T-helper 2 cell (primary cell): Measurements from ENCODE around the gene KRT7.

ENCODE experiments used
- DNase-seq, 5 experiments: peaks; one replicate each; pipeline versions ENCODE4 v3.0.0 to v3.0.0-alpha.2; 2012 to 2022

The KRT7 gene

DNA sequence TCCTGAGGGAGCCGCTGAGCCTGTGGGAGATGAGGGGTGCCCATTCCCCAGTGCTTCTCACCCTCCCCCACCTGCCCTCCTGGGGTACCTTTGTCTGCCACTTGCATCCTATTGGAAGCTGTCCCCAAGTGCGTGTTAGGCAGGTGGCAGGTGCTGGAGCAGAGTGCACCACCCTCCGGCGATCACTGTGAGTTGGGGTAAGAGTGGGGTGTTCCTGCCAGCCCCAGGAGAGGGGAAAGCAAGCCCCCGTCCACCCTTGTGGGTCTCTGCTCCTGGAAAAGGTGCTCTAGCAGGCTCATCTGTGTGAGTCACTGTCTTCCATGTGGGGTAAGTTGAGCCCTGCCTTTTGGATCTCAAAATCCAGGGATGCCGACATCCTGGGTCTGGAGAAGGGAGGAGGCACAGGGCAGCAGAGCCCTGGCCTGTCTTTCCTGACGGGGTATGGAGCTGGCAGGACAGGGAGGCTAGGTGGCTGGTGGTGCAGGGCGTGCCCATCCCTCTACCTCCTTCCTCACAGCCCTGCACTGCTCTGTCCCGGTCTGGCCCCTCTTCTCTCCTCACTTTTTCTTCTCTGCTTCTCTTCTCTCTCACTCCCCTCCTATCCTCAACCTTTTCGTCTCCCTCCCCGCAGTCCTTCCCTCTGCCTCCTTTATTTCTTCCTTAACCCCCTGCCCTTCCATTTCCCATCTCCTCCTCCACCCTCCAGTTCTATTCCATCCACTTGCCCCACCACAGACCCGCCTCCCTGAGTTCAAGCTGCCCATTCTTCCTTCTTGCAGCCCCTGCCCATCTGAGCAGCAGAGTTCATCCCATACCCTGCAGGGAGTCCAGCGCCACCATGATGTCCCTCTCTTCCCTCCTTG is 20.1 kb upstream of the KRT7 start:
- DNase-seq = no peak

DNA sequence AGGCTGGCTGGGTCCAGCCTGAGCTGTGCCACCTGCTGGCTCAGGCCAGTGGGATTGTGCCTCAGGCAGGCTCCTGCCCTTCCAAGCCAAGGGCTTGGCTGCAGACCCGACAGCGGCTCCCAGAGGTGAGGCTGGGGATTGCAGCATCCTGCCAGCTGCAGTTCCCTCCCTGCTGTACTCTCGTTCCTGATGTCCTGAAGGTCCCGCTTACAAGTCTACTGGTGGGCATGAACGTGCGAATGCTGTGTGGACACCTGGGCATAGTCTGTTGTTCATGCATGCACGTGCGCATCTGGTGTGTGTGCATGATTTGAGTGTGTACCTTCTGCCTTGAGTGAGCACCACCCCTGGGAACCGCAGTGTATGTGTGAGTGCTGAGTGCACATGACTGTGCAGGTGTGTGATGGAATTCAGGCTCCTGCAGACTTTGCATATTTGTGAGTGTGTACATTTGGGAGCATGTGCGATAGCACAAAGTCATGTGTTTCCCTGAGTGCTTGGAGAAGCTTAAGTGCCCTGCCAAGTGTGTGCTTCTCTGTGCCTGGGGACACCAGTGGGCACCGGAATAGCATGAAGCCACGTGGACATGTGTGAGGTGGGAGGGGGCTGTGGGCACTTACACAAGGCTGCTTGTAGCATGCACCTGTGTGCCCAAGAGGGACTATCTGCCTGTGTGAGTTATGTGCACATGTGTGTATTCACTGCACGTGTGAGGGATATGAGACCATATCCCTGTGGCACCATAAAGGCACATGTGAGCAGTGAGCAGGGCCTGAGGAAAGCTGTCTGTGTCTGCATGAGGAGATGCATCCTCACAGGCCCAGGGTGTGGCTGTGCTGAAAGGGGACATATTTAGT is 19.3 kb upstream of the KRT7 start:
- peak in 3 of 5 experiments; percentile 28 to 38 (median 31) for DNase-seq

DNA sequence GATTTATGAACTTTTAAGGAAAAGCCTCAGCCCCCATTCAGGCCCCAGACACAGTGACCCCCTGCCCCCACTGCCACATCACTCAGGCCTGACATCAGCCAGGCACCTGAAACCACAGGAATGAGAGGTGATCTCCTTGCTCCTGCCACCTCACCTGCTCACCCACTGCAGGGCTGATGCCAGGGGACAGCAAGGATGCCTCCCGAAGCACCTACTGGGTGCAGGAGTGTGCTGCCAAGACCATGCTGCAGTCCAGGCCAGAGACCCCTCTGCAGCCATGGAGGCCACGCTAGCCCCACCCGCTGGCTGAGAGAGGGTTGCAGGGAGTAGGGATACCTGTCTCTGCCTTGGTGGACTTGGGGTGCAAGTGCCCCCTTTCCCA is 18.6 kb upstream of the KRT7 start:
- no peak for DNase-seq

DNA sequence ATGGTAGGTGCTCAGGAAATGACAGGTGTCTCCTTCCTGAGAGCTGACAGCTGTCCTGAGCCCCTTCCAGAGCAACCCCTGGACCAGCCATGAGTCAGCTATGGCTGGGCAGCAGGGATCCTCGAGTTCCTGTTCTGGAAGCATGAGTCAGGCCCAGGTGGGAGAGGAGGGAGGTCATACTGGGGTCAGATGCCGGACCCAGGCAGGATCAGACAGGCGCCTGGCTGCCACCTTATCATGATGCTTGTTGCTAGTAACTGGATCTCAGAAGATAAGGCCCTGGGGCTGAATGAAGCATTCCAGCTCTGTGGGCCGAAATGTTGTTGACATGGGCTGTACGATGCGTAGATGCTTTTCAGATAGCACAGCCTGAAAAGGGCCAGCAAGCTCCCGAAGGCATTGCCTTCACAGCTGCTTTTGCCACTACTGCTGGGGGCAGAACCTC is 17.4 kb upstream of the KRT7 start:
- no peak for DNase-seq

DNA sequence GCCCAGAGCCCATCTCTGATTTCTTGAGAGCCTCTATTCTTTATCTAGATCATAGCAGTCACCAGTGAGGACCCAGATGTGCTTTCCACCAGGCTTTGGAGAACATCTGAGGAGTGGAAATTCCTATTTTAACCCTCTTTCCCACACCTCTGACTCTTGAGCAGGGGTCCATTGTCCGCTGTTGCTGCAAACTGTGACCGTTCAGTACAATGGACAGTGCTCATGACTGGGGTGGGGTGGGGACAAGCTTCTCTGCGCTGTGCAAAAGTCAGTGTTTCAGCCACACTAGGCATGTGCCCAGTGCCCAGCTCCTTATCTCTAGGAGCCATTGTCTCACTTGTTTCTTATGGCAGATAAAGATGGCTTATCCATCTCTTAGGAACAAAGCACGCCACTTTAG is 16.9 kb upstream of the KRT7 start:
- no peak for DNase-seq

DNA sequence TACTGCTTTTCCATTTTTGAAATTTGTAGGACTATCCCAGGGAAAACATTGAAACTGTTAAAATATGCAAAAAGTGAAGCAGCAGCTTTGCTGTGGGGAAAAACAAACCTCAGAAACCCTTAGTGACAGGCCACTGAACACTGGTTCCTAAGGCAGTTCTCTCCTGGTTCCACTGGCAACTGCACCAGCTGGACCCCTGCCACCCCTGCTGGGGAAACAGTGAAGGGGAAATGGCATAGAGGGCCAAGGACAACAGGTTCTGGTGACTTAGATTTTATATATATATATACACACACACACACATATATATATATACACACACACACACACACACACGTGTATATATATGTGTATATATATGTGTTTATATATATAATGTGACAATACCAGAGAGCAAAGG is 16.2 kb upstream of the KRT7 start:
- no peak for DNase-seq

DNA sequence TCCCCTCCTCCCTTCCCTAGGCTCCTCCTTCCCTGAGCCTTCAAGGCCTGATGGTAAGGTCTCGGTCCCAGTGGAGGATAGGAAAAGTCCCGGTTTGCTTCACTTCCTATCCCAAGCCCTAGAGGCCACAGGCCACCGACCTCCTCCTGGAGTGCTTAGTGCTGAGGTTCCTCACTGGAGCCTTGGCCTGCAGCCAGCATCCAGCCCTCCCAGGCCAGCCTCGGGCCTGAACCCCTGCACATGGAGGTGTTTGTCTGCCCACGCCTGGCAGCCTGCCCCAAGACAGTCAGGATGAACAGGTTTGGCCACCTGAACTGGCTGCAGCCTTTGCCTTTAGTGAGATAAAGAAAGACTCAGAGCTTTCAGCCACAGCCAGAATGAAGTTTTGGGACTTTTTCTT is 15.8 kb upstream of the KRT7 start:
- no peak for DNase-seq

DNA sequence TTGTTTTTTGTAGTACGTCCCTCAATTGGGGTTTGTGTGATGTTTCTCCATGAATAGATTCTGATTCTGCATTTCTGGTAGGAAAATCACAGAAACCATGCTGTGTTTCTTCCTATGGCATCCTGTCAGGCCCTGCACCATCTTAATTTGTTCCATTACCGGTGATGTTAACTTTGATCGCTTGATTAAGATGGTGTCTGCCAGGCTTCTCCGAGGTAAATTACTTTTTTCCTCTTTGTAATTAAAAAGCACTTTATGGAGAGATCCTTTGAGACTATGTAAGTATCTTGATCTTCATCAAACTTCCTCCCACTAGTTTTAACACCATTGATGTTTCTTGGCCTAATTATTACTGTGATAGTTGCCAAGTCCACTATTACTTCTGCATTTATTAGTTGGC is 15.0 kb upstream of the KRT7 start:
- no peak for DNase-seq

DNA sequence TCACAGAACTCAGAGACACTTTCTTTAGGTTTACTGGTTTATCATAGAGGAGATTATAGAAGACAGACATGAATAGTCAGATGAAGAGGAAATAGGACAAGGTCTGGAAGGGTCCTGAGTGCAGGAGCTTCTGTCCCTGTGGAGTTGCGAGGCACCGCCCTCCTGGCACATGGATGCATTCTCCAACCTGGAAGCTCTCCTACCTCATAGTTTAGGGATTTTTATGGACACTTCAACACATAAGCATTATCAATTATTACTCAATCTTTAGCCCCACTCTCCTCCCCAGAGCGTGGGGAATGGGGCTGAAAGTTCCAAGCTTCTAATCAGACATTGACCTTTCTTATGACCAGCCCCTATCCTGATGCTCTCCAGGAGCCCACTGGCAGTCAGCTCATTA is 12.6 kb upstream of the KRT7 start:
- DNase-seq = no peak

DNA sequence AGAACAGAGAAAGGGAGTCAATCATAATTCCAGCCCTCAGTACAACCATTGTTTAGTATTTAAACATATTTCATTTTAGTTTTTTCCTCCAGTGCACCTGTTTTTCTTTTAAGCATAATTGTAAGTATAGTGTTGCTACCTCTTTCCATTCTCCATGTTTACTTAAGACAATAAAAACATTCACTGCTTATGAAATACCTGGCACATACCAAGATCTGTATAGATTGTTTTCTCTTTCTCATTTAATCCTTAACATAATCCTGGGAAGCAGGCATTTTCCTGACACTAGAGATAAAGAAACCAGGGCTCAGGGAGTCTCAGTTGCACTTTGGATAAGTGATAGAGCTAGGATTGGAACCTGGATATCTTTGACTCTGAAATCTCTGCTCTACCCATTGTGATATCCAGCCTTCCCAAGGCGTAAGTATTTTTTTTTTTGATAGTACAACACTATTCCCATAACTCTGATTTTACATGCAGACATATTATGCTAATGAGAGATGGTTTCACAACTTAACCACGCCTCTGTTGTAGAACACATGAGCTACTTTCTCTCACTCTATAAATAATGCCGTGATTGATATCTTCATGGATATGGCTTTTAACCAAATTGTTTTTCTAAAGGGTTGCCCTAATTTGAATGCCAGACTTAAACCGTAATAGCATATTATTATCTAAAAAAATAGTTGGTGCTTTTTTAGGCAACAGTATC is 11.8 kb upstream of the KRT7 start:
- DNase-seq = no peak

DNA sequence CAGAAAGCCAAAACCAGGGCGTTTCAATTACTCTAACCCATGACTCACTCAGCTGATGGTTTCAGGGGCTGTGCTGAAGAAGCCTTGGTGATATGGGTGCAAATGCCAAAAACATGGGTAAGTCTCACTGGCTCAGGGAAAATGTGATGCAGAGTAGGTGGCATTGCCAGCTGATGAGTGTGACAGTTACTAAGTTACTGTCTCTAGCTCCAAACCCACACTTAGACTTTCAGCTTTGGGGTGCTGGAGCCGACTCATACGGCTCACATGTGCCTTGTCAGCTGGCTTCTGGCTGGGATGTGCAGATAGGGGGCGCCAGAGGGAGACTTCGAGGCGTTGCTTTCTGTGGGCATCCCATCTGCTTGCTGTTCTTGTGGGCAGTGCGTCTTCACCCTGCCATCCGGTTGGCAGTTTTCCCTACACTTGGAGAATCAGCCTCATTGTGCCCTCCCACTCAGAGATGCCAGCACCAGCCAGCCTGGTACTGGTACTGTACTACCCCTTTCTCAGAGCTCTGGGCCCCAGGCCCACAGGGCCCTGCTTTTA is 11.1 kb upstream of the KRT7 start:
- DNase-seq = peak in 3 of 5 experiments; percentile 27 to 66 (median 65)

DNA sequence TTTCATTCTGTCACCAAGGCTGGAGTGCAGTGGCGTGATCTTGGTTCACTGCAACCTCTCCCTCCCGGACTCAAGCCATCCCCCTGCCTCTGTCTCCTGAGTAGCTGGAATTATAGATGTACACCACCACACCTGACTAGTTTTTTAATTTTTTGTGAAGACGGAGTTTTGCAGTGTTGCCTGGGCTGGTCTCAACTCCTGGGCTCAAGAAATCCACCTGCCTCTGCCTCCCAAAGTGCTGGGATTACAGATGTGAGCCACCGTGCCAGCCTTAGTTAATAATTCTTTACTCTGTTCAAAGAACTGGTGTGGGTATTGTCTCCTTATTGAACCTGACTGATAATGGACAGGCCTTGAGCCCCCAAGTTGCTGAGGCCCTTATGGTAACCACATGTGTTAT is 10.4 kb upstream of the KRT7 start:
- no peak for DNase-seq

DNA sequence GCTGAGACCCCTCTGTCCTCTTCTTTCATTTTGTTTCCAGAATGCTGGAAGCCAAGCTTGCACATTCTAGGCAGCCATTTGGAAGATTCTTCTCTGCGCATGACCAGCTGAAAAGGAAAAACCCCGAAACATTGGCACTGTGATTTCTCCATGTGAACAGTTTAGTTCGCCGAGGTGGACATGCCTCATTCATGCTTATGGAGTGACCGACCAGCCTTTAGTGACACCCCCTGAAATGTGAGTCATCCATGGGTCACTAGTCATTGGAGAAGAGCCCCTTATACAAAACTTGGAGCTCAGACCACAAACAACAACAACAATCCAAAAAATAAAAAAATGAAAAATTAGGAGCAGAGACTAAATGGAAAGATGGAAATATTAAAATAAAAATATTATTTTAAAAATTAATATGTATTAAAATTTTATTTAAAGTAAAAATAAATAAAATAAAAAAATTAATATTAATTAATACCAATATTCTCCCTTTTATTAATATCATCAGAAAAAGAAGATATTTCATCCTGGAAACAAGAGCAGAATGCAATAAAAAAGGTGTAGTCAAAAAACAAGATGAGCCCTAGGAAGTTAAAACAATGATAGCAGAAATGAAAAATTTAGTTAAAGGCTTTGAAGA is 9.5 kb upstream of the KRT7 start:
- no peak for DNase-seq

DNA sequence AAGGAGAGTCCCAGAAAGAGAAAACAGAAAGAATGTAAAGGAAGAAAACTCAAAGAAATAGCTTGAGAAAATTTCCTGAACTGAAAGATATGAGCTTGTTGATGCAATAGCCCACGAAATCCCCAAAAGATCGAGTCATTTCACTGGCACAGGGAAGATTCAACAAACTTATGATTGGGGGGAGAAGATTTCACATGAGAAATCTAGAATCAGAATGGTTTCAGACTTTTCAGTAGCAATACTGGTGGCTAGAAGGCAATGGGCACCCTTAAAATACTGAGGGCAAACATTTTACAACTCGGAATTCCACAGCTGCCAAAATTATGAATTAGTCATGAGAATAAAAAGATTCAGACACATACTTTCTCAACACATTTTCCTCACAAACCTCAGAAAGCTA is 8.9 kb upstream of the KRT7 start:
- no peak for DNase-seq

DNA sequence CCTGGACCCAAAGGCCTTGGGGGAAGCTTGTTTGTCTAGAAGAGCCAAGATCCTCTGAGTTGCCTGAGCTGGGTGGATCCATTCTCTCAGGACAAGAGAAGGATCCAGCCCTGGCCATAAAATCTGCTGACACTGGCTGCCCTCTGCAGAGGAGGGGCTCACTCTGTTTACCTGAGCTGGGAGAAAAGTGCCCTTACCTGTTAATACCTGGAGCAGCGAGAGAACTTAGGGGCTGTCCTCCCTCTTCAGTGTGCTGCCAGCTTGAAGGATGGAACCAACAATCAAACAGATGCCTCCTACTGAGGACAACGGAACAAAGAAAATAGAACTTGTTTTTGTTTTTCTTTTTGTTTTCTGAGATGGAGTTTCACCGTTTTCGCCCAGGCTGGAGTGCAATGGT is 7.3 kb upstream of the KRT7 start:
- no peak for DNase-seq

DNA sequence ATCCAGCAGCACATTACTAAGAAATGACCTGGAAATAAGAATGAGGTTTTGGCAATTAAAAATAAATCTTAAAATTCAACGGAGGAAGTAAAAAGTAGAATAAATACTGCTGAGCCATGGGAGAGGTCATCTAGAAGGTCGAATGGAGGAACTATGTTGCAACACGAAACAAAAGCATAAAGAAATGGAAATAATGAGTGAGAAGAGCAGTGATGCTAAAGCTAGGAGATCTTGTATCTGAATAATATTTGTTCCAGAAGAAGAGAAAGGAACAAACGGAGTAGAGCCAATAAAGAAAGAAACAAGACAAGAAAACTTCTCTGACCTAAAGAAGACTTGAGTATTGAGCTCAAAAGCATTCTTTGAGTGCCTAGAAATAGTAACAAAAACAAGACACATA is 6.6 kb upstream of the KRT7 start:
- DNase-seq = no peak

DNA sequence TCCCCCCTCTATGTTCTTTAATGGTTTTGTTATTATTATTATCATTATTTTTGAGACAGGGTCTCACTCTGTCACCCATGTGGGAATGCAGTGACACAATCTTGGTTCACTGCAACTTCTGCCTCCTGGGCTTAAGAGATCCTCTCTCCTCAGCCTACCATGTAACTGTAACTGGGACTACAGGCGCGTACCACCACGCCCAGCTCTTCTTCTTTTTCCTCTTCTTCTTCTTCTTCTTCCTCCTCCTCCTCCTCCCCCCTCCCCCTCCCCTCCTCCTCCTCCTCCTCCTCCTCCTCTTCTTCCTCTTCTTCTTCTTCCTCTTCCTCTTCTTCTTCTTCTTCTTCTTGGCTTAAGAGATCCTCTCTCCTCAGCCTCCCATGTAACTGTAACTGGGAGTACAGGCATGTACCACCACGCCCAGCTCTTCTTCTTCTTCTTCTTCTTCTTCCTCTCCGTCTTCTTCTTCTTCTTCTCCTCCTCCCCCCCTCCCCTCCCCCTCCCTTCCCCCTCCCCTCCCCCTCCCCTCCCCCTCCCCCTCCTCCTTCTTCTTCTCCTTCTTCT is 5.4 kb upstream of the KRT7 start:
- no peak for DNase-seq

DNA sequence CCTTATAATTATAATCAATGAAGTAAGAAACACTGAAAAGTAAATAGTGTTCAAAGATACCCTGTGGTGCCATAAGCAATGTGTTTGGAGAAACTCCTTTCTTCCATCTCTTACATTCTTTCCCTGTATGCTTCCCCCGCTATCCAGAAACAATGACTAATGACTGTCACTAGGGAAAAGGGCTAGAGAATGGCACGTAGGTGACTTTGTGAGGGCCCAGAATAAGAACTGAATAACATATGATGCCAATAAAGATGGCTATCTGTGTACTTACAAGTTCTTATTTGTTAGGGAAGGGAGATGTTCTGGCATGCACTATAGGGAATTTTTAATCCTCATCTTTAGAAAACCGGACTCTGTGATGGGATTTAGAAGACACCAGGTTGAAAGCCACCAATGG is 4.7 kb upstream of the KRT7 start:
- DNase-seq = no peak

DNA sequence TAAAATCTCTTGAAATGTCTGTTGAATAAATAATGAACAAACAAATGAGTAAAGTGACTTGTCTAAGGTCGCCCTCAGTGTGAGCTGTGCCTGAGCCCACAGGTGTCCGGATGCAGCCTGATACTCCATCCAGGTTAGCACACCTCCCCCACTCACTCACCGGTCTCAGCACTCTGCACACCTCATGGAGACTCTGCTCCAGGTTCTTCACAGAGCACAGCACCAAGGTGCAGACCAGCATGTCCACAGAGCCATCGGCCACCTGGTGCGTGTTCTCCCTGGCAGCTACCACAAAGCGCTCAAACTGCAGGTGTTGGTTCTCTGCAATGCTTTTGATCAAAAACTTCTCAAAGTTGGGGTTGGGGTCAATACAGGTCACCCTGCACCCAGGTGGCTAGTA is 4.1 kb upstream of the KRT7 start:
- no peak for DNase-seq

DNA sequence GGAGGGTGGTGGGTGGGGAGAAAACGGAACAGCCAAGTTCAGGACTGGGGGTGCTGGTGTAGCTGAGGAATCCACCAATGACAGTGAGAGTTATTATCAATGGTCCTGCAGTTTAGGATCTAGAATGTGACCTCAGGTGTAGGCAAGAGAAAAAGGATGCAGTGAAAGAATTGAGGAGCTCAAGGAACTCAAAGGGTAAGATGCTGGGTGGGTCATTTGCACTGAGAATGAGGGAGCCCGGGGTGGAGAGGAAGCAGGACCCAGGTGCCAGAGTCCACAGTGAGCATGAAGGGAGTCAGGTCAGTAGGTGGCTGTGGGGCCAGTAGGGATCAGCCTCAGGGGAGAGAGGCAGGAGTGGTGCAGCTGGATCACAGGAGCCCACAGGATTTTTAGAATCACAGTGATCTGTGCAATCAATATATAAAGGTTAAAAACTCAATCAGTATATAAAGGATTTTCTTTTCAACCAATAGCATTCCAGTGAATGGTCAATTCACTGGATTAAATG is 3.2 kb upstream of the KRT7 start:
- DNase-seq = no peak

DNA sequence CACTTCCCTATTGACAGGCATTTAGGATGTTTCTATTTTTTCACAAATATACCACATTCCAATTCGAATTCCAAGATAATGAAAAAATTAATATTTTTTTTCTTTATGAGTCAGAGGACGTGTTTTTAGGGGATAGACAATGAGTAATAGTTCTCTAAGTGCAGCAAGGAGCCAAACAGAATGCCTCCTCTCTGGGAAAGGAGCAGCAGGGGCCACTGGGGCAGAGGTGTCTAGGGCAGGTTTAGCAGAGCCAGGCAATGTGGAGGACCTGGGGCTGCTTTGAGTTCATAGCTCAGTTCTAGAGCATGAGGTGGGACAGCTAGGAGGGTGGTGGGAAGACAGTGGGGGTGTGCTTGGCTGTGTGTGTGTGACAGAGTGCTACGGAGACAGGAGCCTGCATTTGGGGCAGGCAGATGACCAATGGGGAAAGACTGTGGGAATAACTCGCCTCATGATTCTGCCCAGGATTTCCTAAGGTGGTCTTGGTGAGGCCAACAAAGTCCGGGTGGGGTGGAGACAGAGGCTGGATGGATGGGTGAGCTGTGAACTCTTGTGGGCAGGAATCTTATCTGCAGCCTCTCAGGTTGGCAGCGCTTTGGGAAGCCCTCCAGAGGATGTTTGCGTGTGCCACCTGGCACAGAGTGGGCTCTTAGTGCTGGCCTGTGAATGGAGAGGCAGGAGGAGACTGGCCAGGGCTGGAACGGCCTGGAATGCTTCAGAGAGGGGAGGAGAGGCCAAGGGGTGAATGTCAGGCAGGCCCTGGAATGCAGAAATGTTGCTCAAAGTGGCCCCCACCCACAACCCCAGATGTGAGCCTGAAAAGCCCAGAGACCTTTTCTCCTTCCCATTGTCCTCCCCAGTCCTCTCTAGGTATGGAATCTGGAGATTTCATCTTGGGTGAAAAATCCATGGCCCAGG is 2.4 kb upstream of the KRT7 start:
- DNase-seq = no peak
